ENCODE data around the gene SEPHS2.
A peak's percentile ranks its signal among the peaks of the same experiment; 100 is the strongest.

SEPHS2 gene

GRCh38 chr16:30414159-30414558, 31.5 kb downstream of the SEPHS2 start:
- Histone ChIP-seq H3K4me3 (ENCODE audit: low read depth in 1 of 2, low read length in 2 of 2) (no peak overlapping the region), H3K27ac (ENCODE audit: low read depth, low read length) (no peak overlapping the region), H3K9me3 (ENCODE audit: control insufficient read depth in 1 of 2, low read length in 2 of 2) (no peaks in the 10 kb centered on the region), H3K9ac (ENCODE audit: low read depth in 1 of 2, low read length in 2 of 2) (no peak overlapping the region), H3K36me3 (ENCODE audit: control insufficient read depth in 1 of 2, insufficient read depth in 2 of 2, low read length in 2 of 2) (peaks cover 0 to 16% of the 10 kb centered on the region in 2 donors), H3K4me1 (ENCODE audit: control insufficient read depth in 1 of 2, insufficient read depth in 2 of 2, low read length in 2 of 2) (peaks cover 13 to 15% of the 10 kb centered on the region in 2 donors), H3K27me3 (ENCODE audit: control insufficient read depth in 1 of 2, insufficient read depth in 2 of 2, low read length in 2 of 2) (no peaks in the 10 kb centered on the region)

- no peak overlapping the region for H3K4me3 ChIP-seq (ENCODE audit: low read depth in 1 of 2, low read length in 2 of 2)
- no peaks in the 10 kb centered on the region for H3K27me3 ChIP-seq (ENCODE audit: control insufficient read depth in 1 of 2, insufficient read depth in 2 of 2, low read length in 2 of 2)
- H3K27ac ChIP-seq (ENCODE audit: low read depth, low read length) = no peak overlapping the region
- H3K4me1 ChIP-seq (ENCODE audit: control insufficient read depth in 1 of 2, insufficient read depth in 2 of 2, low read length in 2 of 2) = peaks cover 12 to 13% of the 10 kb centered on the region in 2 donors
- H3K9ac ChIP-seq (ENCODE audit: low read depth in 1 of 2, low read length in 2 of 2) = no peak overlapping the region
- H3K36me3 ChIP-seq (ENCODE audit: control insufficient read depth in 1 of 2, insufficient read depth in 2 of 2, low read length in 2 of 2) = peaks cover 0 to 16% of the 10 kb centered on the region in 2 donors
- H3K9me3 ChIP-seq (ENCODE audit: control insufficient read depth in 1 of 2, low read length in 2 of 2) = no peaks in the 10 kb centered on the region
Measured at GRCh38 chr16:30413112-30413806, 32.4 kb downstream of the SEPHS2 start.

GRCh38 chr16:30409125-30410060, 36.3 kb downstream of the SEPHS2 start:
- H3K27me3 ChIP-seq (ENCODE audit: control insufficient read depth in 1 of 2, insufficient read depth in 2 of 2, low read length in 2 of 2) = no peaks in the 10 kb centered on the region
- H3K4me1 ChIP-seq (ENCODE audit: control insufficient read depth in 1 of 2, insufficient read depth in 2 of 2, low read length in 2 of 2) = peaks cover 9 to 17% of the 10 kb centered on the region in 2 donors
- peaks cover 0 to 16% of the 10 kb centered on the region in 2 donors for H3K36me3 ChIP-seq (ENCODE audit: control insufficient read depth in 1 of 2, insufficient read depth in 2 of 2, low read length in 2 of 2)
- H3K27ac ChIP-seq (ENCODE audit: low read depth, low read length) = no peak overlapping the region
- no peaks in the 10 kb centered on the region for H3K9me3 ChIP-seq (ENCODE audit: control insufficient read depth in 1 of 2, low read length in 2 of 2)
- no peak overlapping the region for H3K9ac ChIP-seq (ENCODE audit: low read depth in 1 of 2, low read length in 2 of 2)
- no peak overlapping the region for H3K4me3 ChIP-seq (ENCODE audit: low read depth in 1 of 2, low read length in 2 of 2)

GRCh38 chr16:30407804-30408534, 37.7 kb downstream of the SEPHS2 start:
- Histone ChIP-seq H3K4me3 (ENCODE audit: low read depth in 1 of 2, low read length in 2 of 2) (peak overlapping the region; percentile 57 to 80), H3K9me3 (ENCODE audit: control insufficient read depth in 1 of 2, low read length in 2 of 2) (no peaks in the 10 kb centered on the region), H3K27me3 (ENCODE audit: control insufficient read depth in 1 of 2, insufficient read depth in 2 of 2, low read length in 2 of 2) (no peaks in the 10 kb centered on the region), H3K36me3 (ENCODE audit: control insufficient read depth in 1 of 2, insufficient read depth in 2 of 2, low read length in 2 of 2) (peaks cover 0 to 11% of the 10 kb centered on the region in 2 donors), H3K27ac (ENCODE audit: low read depth, low read length) (peak overlapping the region; percentile 52), H3K4me1 (ENCODE audit: control insufficient read depth in 1 of 2, insufficient read depth in 2 of 2, low read length in 2 of 2) (peaks cover 9 to 17% of the 10 kb centered on the region in 2 donors), H3K9ac (ENCODE audit: low read depth in 1 of 2, low read length in 2 of 2) (peak overlapping the region; percentile 20 to 63)

- Histone ChIP-seq H3K4me1 (ENCODE audit: control insufficient read depth in 1 of 2, insufficient read depth in 2 of 2, low read length in 2 of 2) (peaks cover 9 to 17% of the 10 kb centered on the region in 2 donors), H3K36me3 (ENCODE audit: control insufficient read depth in 1 of 2, insufficient read depth in 2 of 2, low read length in 2 of 2) (peaks cover 0 to 9% of the 10 kb centered on the region in 2 donors), H3K27ac (ENCODE audit: low read depth, low read length) (peak within 1 kb of the TSS; percentile 71)
Measured at GRCh38 chr16:30407102-30407803, 38.4 kb downstream of the SEPHS2 start, which contains the start of gene ZNF771. Gene ZNF771 (plus strand): TSS chr16:30407606. CDS start chr16:30408054, 448 bp downstream.

GRCh38 chr16:30406795-30407101, 38.9 kb downstream of the SEPHS2 start:
- Histone ChIP-seq H3K9ac (ENCODE audit: low read depth in 1 of 2, low read length in 2 of 2) (peak overlapping the region; percentile 38 to 51), H3K9me3 (ENCODE audit: control insufficient read depth in 1 of 2, low read length in 2 of 2) (no peaks in the 10 kb centered on the region), H3K27ac (ENCODE audit: low read depth, low read length) (no peak overlapping the region), H3K36me3 (ENCODE audit: control insufficient read depth in 1 of 2, insufficient read depth in 2 of 2, low read length in 2 of 2) (peaks cover 0 to 6% of the 10 kb centered on the region in 2 donors), H3K27me3 (ENCODE audit: control insufficient read depth in 1 of 2, insufficient read depth in 2 of 2, low read length in 2 of 2) (no peaks in the 10 kb centered on the region), H3K4me1 (ENCODE audit: control insufficient read depth in 1 of 2, insufficient read depth in 2 of 2, low read length in 2 of 2) (peaks cover 9 to 17% of the 10 kb centered on the region in 2 donors), H3K4me3 (ENCODE audit: low read depth in 1 of 2, low read length in 2 of 2) (peak overlapping the region; percentile 57 to 80)

More at GRCh38 chr16:30407102-30407803, 38.4 kb downstream of the SEPHS2 start, which contains the start of gene ZNF771:
- Histone ChIP-seq H3K9me3 (ENCODE audit: control insufficient read depth in 1 of 2, low read length in 2 of 2) (no peaks in the 10 kb centered on the region), H3K27me3 (ENCODE audit: control insufficient read depth in 1 of 2, insufficient read depth in 2 of 2, low read length in 2 of 2) (no peaks in the 10 kb centered on the region), H3K4me3 (ENCODE audit: low read depth in 1 of 2, low read length in 2 of 2) (peak within 1 kb of the TSS; percentile 57 to 80), H3K9ac (ENCODE audit: low read depth in 1 of 2, low read length in 2 of 2) (peak within 1 kb of the TSS; percentile 51 to 63)

- Histone ChIP-seq H3K9me3 (ENCODE audit: control insufficient read depth in 1 of 2, low read length in 2 of 2) (no peaks in the 10 kb centered on the region), H3K9ac (ENCODE audit: low read depth in 1 of 2, low read length in 2 of 2) (no peak overlapping the region), H3K36me3 (ENCODE audit: control insufficient read depth in 1 of 2, insufficient read depth in 2 of 2, low read length in 2 of 2) (peaks cover 0 to 13% of the 10 kb centered on the region in 2 donors), H3K27me3 (ENCODE audit: control insufficient read depth in 1 of 2, insufficient read depth in 2 of 2, low read length in 2 of 2) (no peaks in the 10 kb centered on the region), H3K4me3 (ENCODE audit: low read depth in 1 of 2, low read length in 2 of 2) (no peak overlapping the region), H3K4me1 (ENCODE audit: control insufficient read depth in 1 of 2, insufficient read depth in 2 of 2, low read length in 2 of 2) (peaks cover 0 to 23% of the 10 kb centered on the region in 2 donors), H3K27ac (ENCODE audit: low read depth, low read length) (no peak overlapping the region)
Measured at GRCh38 chr16:30401768-30402425, 43.8 kb downstream of the SEPHS2 start.

GRCh38 chr16:30399435-30400186, 46.1 kb downstream of the SEPHS2 start:
- H3K4me3 ChIP-seq (ENCODE audit: low read depth in 1 of 2, low read length in 2 of 2) = peak overlapping the region; percentile 78 to 79
- H3K9ac ChIP-seq (ENCODE audit: low read depth in 1 of 2, low read length in 2 of 2) = peak overlapping the region; percentile 68 to 69
- peaks cover 0 to 13% of the 10 kb centered on the region in 2 donors for H3K36me3 ChIP-seq (ENCODE audit: control insufficient read depth in 1 of 2, insufficient read depth in 2 of 2, low read length in 2 of 2)
- H3K27me3 ChIP-seq (ENCODE audit: control insufficient read depth in 1 of 2, insufficient read depth in 2 of 2, low read length in 2 of 2) = no peaks in the 10 kb centered on the region
- H3K4me1 ChIP-seq (ENCODE audit: control insufficient read depth in 1 of 2, insufficient read depth in 2 of 2, low read length in 2 of 2) = peaks cover 9 to 32% of the 10 kb centered on the region in 2 donors
- no peak overlapping the region for H3K27ac ChIP-seq (ENCODE audit: low read depth, low read length)
- H3K9me3 ChIP-seq (ENCODE audit: control insufficient read depth in 1 of 2, low read length in 2 of 2) = no peaks in the 10 kb centered on the region
